Right lobe of liver (tissue), 4 donors: ENCODE data around the gene ANKH.

ENCODE experiments used
- CTCF ChIP-seq, 4 donors: fragments of 200-600 bp in 3 of 4; fragments of 450-650 bp in 1 of 4; IDR thresholded peaks; one replicate each; pipeline versions ENCODE4 v1.5.1 to v1.8.0; 2016 to 2022; ENCODE audit warnings: antibody characterized with exemption in 4 of 4, mild to moderate bottlenecking in 2 of 4
- POLR2A ChIP-seq: fragments of 450-650 bp; IDR thresholded peaks from one replicate; pipeline ENCODE4 v1.6.1; 2017; ENCODE audit warnings: antibody characterized with exemption, mild to moderate bottlenecking
- donor health status: DM: no; HTN: no; CAD: no.
- donor health status: DM: no; HTN: no; CAD: no.
- donor health status: DM: no; HTN: yes; CAD: no.

DNA sequence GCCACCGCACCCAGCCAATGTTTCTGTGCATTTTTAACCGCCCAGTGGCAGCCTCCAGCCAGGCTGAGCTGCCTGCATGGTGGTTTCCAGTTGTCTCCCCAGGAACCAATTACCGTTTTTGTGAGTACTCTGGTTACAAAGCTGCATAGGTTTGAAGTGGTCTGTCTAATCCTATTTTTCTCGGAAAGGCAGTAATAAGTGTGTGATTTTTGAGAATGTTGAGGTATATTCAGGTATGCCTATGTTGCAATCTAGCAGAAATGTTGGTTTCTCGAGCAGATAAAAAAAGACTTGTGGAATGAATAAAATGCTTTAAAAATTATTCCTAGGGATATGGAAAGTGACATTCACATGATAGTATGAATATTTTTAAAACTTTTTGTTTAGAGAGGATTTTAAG lies 41.5 kb upstream of the ANKH start:
- TF ChIP-seq CTCF (IDR thresholded peaks at IDR 0.05) (no peak), POLR2A (no peak)
